Activated T-helper 1 cell treated with anti-CD3 and anti-CD28 coated beads, Interleukin-12 subunit alpha, Interleukin-12 subunit beta, Interleukin-2, Interleukin-4 antibody, amounts not matched to agents 30 ng/mL and 10 ng/mL and 1 ng/mL, durations not matched to agents 14 hours and 24 hours and 36 hours (primary cell): Measurements from ENCODE around the gene PRDM15. TPM values are rescaled to one million over a fixed set of nuclear protein-coding genes. Genes with fewer than 3 reads are reported as not detected.

Source experiments
- DNase-seq: peaks from one replicate; pipeline ENCODE4 v3.0.0; 2021; ENCODE audit warnings: low spot score
- H3K27ac Mint-ChIP-seq: one replicate; pipeline ENCODE4 v1.8.0; 2021; ENCODE audit warnings: mild to moderate bottlenecking, mixed read lengths
- H3K27me3 Mint-ChIP-seq: one replicate; pipeline ENCODE4 v1.8.0; 2022; ENCODE audit warnings: mild to moderate bottlenecking, moderate library complexity, mixed read lengths; ENCODE audit not compliant: insufficient read depth
- H3K36me3 Mint-ChIP-seq: one replicate; pipeline ENCODE4 v1.8.0; 2021; ENCODE audit warnings: low read depth, mixed read lengths
- H3K4me1 Mint-ChIP-seq: one replicate; pipeline ENCODE4 v1.8.0; 2021; ENCODE audit warnings: low read depth, mixed read lengths
- H3K4me3 Mint-ChIP-seq: one replicate; pipeline ENCODE4 v1.8.0; 2021; ENCODE audit warnings: mild to moderate bottlenecking, moderate library complexity, mixed read lengths
- H3K9me3 Mint-ChIP-seq: one replicate; pipeline ENCODE4 v1.8.0; 2021; ENCODE audit warnings: mixed read lengths
- intact Hi-C: fragments of 100-400 bp; cut with micrococcal nuclease; formaldehyde crosslinking; loops from one replicate; pipeline ENCODE4 v1.15.1; 2024
- total RNA-seq: library from RNA; stranded (reverse); gene quantifications from 2 replicates; pipeline ENCODE4 v1.2.3, GENCODE V29; 2022

Gene PRDM15
- total RNA-seq, 1 donor from 2014 or later = 18.1 TPM

DNA sequence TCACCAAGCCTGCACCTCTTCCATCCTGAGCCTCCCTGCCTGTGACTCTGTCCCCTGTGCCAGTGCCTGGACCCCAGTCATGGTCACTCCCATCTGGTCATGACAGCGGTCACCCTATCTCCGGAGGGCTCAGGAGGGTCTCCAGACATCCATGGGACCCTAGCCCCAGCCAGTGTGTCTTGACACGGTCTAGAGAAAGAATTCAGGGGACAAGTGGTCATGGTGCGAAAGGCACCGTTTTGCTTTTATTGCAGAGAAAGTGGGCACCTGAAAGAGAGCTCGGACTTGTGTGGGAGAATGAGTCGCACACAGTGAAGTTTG is 107.6 kb downstream of the PRDM15 start:
- Mint-ChIP-seq H3K4me3 (no peak overlapping the region), H3K27ac (no peak overlapping the region), H3K9me3 (no peaks in the 10 kb centered on the region), H3K27me3 (peaks cover 55% of the 10 kb centered on the region), H3K36me3 (no peaks in the 10 kb centered on the region), H3K4me1 (peaks cover 23% of the 10 kb centered on the region)
- intact Hi-C loops = no loop called here
- no peak for DNase-seq

DNA sequence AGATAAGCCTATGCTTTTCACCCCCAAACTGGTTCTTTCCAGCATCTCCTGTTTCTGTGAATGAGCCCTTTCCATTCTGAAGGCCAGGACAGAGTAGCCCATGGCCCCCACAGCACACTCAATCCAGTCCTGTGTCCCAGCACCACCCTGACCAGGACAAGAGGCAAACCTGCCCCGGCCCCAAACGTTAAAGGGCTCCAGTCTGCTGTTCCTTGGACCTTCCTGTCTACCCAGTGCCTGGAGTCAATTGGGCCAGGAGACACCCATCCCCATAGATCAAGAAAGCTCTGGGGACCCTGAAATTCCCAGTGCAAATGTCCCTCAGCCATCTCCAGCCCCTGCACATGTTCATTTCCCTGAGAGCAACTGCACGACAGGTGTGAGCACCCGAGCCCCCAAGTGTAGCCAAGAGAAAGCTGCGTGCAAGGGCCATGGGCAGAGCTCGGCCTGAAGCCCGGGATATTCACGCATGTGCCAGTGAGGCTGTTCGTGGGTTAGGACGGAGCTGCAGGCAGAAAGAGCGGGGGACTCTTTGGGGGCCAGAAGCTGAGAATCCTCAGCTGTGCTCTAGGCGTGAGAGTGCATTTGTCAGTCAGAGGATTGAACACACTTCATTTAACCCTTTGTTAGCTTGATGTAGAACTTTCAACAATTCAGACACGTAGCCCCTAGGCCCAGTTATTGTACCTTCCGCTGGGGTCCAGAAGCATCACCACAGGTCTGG is 108.1 kb downstream of the PRDM15 start:
- Mint-ChIP-seq H3K9me3 (no peaks in the 10 kb centered on the region), H3K4me1 (peaks cover 23% of the 10 kb centered on the region), H3K27me3 (peaks cover 55% of the 10 kb centered on the region), H3K36me3 (no peaks in the 10 kb centered on the region), H3K27ac (no peak overlapping the region), H3K4me3 (no peak overlapping the region)
- no peak for DNase-seq
- intact Hi-C loops = no loop called here

DNA sequence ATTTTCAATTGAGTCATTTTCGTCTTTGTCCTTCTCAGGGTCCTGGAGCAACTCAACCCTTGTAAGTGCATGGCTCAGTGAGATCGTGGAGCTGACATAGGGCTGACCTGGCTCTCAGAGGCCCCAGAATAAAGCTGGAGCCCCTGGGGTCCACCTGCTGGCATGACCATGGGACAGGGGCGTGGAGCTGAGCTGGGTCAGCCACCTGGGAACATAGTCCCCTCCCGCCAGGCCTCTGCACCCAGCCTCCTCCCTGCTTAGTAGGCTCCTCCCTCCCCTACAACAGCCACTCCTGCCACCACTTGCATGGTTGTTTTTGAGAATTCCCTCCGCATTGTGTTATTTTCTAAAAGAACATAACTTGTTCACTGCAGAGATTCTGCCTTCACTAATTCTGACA is 109.2 kb downstream of the PRDM15 start:
- Mint-ChIP-seq H3K9me3 (no peaks in the 10 kb centered on the region), H3K27ac (no peak overlapping the region), H3K4me1 (peaks cover 23% of the 10 kb centered on the region), H3K4me3 (no peak overlapping the region), H3K27me3 (peaks cover 58% of the 10 kb centered on the region), H3K36me3 (no peaks in the 10 kb centered on the region)
- DNase-seq = no peak
- intact Hi-C loops = loop anchor here (5.0 to 10.0 kb wide), 2 partner anchors 155 to 408 kb away; partner anchors contain the start of gene MX2

DNA sequence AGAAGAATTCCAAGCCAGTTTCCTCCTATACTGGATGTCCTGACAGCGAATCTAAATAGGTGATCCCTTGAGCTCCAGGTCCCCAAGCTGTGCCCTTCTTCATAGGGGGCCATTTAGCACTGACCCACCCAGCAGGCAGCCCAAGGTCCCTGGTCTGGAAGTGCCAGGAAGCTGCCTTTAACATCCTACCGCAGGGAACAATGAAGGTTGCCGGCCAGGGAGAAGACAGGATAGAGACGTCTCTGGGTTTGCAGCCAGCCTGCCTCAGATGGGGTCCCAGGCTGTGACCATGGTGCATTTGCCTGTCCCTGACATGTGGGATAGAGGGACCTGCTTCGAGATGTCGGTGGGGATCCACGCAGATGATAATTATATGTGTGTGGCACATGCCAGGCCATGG is 109.6 kb downstream of the PRDM15 start:
- Mint-ChIP-seq H3K36me3 (no peaks in the 10 kb centered on the region), H3K4me1 (peaks cover 23% of the 10 kb centered on the region), H3K4me3 (no peak overlapping the region), H3K9me3 (no peaks in the 10 kb centered on the region), H3K27me3 (peaks cover 59% of the 10 kb centered on the region), H3K27ac (no peak overlapping the region)
- intact Hi-C loops = loop anchor here (5.0 to 10.0 kb wide), 2 partner anchors 155 to 407 kb away; partner anchors contain the start of gene MX2
- DNase-seq = no peak

DNA sequence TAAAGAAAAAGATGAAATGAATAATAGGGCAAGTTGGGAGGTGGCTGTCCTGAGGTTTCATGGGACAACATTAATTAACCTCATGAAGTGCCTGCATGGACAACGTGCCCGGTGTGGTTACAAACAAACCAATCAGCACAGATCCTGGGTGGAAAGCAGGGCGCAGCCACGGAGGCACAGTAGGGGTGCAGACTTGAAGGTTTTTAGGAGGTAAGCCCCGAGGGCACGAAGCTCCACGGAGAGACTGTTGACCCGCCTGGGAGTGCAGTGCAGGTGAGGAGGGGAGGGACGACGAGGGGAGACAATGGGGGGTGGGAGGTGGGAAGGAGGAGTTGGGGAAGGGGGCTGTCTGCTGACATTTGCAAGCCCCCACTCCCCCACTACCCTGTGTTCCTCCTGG is 110.0 kb downstream of the PRDM15 start:
- Mint-ChIP-seq H3K4me3 (peak overlapping the region; percentile 72), H3K36me3 (no peaks in the 10 kb centered on the region), H3K27me3 (peaks cover 60% of the 10 kb centered on the region), H3K9me3 (no peaks in the 10 kb centered on the region), H3K4me1 (peaks cover 23% of the 10 kb centered on the region), H3K27ac (no peak overlapping the region)
- no peak for DNase-seq
- intact Hi-C loops = loop anchor here (5.0 to 10.0 kb wide), 2 partner anchors 154 to 407 kb away; partner anchors contain the start of gene MX2

DNA sequence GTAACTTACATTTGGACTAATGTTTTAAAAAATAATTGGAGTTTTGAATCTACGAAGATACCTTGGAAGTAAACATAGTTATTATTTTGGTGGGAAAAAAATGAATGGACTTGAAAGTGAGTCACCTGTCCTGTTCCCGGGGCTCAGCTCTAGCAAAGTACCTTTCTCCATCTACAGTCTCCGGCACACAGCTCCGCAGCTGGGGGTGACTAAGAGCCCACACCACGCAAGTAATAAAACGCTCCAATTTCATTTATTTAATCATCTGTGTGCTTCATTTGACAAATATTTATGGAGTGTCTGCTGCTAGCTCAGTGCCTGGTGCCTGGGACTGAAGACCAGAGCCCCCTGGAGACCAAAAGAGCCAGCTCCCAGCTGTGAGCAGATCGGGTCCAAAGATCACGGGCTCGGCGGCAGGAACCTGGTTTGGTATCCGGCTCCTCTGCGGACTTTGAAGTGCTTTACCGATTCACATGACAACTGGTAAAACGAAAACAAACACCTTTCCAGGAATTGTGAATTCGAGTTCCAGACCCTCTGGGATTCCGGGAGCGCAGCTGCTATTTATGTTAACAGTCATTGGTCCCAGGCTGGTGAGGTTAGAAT is 110.6 kb downstream of the PRDM15 start:
- peak overlapping the region; percentile 72 for H3K4me3 Mint-ChIP-seq
- H3K27ac Mint-ChIP-seq = no peak overlapping the region
- H3K36me3 Mint-ChIP-seq = no peaks in the 10 kb centered on the region
- no peaks in the 10 kb centered on the region for H3K9me3 Mint-ChIP-seq
- H3K27me3 Mint-ChIP-seq = peaks cover 62% of the 10 kb centered on the region
- peak; percentile 7 for DNase-seq
- intact Hi-C loops = loop anchor here (5.0 to 10.0 kb wide), 2 partner anchors 154 to 406 kb away; partner anchors contain the start of gene MX2
- H3K4me1 Mint-ChIP-seq = peaks cover 23% of the 10 kb centered on the region

DNA sequence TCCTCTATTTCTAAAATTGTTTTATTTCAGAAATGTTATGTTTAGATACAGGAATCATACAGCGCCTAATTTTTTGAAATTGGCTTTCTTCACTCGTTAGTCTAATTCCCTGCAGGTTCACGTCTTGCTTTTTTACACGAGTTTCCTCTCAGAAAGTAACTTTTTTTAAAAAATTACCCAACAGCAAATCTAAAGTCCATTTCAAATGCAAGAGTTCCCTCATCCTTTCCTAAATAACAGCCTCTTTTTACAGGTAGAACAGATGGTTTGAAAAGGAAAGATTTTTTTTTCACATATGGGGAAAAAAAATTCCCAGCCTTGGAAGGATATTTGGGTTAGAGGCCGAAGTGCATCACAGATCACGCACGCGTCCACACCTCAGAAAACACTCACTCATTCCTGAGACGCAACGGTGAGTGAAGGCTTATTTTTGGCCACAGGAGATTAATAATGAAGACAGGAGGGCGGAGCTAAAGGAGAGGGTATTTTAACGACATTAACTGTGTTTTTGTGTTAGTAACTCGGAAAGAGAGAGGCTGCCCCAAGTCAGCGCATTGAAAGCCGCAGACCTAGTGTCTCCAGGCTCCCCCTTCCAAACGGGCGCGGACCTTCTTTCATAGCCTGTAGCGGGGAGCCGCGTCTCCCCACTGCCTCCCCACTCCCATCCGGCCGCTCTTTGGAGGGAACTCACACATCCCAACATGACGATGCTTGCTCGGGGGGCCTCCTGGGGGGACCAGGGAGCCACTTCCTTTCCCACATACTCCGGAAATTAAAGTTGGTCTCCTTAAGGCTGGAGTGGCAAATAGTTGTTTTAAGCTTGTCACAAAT is 111.3 kb downstream of the PRDM15 start:
- Mint-ChIP-seq H3K4me1 (peaks cover 23% of the 10 kb centered on the region), H3K27ac (peak overlapping the region; percentile 67), H3K27me3 (peaks cover 64% of the 10 kb centered on the region), H3K36me3 (no peaks in the 10 kb centered on the region), H3K4me3 (peak overlapping the region; percentile 72), H3K9me3 (no peaks in the 10 kb centered on the region)
- no peak for DNase-seq
- intact Hi-C loops = loop anchor here (5.0 to 10.0 kb wide), 2 partner anchors 153 to 406 kb away; partner anchors contain the start of gene MX2

DNA sequence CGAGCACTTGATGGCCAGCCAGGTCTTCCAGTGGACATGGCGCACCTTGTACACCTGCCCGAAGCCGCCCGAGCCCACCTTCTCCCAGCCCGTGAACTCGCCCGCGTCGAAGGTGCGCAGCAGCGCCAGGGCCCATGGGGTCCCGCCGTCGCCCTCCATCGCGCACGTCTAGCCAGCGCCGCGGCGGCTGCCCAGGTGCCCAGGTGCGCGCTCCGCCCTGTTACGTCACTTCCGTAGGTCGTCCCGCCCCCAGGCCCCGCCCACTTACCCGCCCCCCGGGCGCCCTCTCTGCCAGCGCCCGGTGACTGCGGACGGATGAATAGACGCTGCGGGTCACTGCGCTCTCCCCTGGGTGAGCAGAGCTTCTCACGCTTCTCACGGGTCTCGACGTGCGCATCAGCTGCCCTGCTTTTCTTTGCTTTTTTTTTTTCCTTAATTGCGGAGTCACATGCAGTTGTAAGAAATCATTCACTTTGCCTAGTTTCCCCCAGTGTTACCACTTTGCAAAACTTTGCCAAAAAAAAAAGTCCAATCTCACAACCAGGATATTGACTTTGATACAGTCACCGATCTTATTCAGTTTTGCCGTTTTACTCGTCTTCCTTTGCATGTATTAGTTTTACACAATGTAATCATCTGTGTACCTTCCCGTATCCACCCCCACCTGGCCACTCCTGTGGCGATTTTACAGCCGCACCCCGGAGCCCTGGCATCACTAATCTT is 112.1 kb downstream of the PRDM15 start, which contains the start of gene RIPK4:
RIPK4 (minus strand) TSS at position 170 of the 723 bp plus-strand sequence; CDS start at position 159, 11 bp downstream.
- intact Hi-C loops = loop anchor here (5.0 to 10.0 kb wide), 2 partner anchors 152 to 405 kb away; partner anchors contain the start of gene MX2
- peak within 1 kb of the TSS; percentile 72 for H3K4me3 Mint-ChIP-seq
- H3K4me1 Mint-ChIP-seq = peaks cover 23% of the 10 kb centered on the region
- H3K36me3 Mint-ChIP-seq = no peaks in the 10 kb centered on the region
- DNase-seq = no peak
- peak within 1 kb of the TSS; percentile 67 for H3K27ac Mint-ChIP-seq
- peaks cover 65% of the 10 kb centered on the region for H3K27me3 Mint-ChIP-seq
- H3K9me3 Mint-ChIP-seq = no peaks in the 10 kb centered on the region

DNA sequence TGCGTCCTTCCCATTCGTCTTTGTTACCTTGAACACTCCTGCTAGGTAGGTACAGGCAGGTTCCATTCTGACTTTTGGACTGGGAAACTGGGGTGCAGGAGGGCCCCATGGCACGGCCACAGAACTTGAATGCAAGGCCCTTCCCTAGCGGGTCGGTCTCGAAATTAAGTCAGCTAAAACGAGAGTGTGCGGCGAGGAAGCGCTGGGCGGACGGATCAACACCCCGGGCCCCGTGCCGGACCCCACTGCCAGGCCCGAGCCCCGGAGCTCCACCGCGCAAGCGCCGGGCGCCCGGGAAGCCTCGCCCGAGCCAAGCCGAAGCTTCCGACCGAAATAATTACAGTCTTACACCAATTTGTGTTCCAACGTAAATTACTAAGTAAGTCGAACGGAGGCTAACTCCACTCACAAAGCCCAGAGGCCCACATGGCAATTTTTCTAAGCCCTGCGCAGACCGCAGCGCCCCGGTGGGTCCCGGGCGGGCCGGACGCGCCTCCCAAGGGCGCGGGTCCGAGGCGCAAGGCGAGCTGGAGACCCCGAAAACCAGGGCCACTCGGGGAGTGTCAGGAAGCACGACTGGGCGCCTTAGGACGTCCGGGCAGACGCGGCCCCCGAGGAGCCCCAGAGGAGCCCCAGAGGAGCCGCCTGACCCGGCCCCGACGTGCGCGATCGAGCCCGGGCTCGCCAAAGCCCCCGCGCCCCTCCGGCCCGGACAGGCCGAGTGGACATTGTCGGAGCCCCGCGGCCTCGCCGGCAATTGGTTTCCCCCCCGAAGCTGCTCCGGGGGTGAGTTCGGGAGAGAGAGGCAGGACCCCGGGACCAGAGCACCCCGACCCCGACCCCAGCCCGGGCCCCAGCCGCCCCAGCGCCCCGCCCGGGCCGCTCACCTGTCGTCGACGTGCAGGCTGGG is 112.9 kb downstream of the PRDM15 start:
- H3K9me3 Mint-ChIP-seq = no peaks in the 10 kb centered on the region
- H3K36me3 Mint-ChIP-seq = no peaks in the 10 kb centered on the region
- peaks cover 23% of the 10 kb centered on the region for H3K4me1 Mint-ChIP-seq
- no peak overlapping the region for H3K27ac Mint-ChIP-seq
- H3K4me3 Mint-ChIP-seq = peak overlapping the region; percentile 33
- intact Hi-C loops = loop anchor here (5.0 to 10.0 kb wide), 2 partner anchors 151 to 404 kb away; partner anchors contain the start of gene MX2
- peaks cover 73% of the 10 kb centered on the region for H3K27me3 Mint-ChIP-seq
- no peak for DNase-seq

DNA sequence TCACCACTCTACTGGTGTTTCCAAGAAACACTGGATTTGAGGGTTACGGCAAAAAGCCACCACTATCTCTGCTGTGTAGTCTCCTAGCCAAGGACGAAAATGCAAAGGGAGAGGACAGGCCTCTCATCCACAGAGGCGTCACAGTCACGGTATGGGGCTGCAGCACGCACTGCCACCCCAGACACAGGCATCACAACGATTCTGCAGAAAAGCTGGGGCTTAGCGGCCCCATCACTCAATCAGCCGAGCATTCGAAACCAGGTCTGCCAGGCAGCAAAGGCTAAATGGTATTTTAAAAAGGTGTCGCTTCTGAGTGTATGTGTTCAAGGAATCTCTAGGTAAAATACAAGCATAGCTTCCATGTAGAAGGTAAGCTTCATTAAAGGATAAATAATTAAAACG is 113.7 kb downstream of the PRDM15 start:
- peaks cover 77% of the 10 kb centered on the region for H3K27me3 Mint-ChIP-seq
- no peaks in the 10 kb centered on the region for H3K9me3 Mint-ChIP-seq
- intact Hi-C loops = loop anchor here (5.0 to 10.0 kb wide), 2 partner anchors 151 to 403 kb away; partner anchors contain the start of gene MX2
- H3K4me1 Mint-ChIP-seq = peaks cover 28% of the 10 kb centered on the region
- H3K4me3 Mint-ChIP-seq = peak overlapping the region; percentile 15
- H3K27ac Mint-ChIP-seq = no peak overlapping the region
- DNase-seq = no peak
- no peaks in the 10 kb centered on the region for H3K36me3 Mint-ChIP-seq

DNA sequence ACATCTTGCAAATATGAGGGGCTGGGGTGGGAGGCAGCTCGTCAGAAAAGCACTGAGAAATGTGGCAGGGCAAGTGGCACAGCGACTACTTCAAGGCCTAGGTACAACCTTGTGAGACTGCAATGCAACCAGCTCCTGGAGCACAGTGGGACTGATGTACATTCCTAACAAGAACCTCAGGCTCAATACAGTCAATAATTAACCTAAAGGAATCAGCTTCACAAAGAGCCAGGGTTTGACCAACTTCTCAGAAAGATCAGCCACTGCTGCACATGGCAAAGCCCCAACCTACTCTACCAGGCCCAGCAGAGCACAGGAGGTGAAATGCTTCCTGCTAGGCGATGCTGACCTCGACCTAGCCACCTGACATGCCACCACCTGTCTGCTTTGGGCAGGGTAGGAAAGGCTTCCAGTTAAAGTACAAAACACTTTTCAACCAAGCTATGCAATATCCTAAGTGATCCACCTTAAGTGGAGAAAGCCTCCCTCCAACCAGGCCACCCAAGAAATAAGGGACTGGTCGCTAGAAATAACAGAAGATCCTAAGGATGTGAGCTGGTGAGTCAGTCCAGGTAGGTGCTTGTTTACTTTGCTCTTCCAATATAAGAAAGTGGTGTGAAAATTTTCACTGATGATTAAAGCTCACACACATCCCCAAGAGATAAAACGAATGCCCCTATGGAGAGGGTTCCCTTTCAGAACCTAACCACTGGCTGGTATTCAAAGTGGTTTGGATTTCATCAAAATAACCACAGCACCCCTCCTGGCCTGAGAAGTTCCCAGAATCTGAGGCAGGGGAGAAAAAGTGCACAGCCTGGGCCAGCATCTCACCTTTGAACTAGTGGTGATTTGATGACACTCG is 114.4 kb downstream of the PRDM15 start:
- no peak for DNase-seq
- no peak overlapping the region for H3K27ac Mint-ChIP-seq
- no peak overlapping the region for H3K4me3 Mint-ChIP-seq
- peaks cover 81% of the 10 kb centered on the region for H3K27me3 Mint-ChIP-seq
- no peaks in the 10 kb centered on the region for H3K9me3 Mint-ChIP-seq
- H3K4me1 Mint-ChIP-seq = peaks cover 28% of the 10 kb centered on the region
- intact Hi-C loops = loop anchor here (5.0 to 10.0 kb wide), 2 partner anchors 150 to 402 kb away; partner anchors contain the start of gene MX2
- no peaks in the 10 kb centered on the region for H3K36me3 Mint-ChIP-seq
